Measurements from ENCODE around the gene CRB3.

CRB3 gene

DNA sequence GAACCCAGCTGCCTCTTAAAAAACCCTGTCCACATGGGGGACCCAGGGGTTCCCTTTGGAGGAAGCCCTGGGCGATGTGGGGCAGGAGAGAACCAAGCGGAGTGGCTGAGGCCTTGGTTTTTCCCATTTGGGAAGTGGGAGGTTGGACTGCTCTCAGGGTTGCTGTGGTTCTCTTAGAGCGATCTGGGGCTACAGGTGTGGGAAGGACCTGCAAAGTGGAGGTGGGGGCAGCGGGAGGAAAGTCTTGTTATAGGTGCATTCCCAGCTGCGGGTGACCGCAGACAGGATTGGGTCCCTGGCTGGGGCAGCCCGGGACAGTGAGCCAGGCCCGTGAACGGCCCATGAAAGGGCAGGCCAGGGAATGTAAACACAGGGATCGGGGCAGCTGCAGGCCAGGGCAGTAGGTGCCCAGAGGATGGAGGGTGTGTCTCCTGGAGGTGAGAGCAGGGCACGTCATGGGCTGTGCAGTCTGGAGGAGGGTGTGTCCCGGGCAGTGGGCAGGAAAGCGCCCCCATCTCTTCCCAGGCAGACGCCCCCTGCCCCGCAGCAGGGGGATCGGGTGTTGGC is 5.3 kb upstream of the CRB3 start:
- Histone ChIP-seq H3K36me3 (peaks cover 25 to 40% (median 32%) of the 10 kb centered on the region in 11 experiments), H3K4me2 (peak overlapping the region; percentile 88 to 99 (median 96)), H4K20me1 (peaks cover 0 to 4% (median 0%) of the 10 kb centered on the region in 11 experiments; a peak in 1 of 22 replicates), H3K4me1 (peaks cover 15 to 27% (median 26%) of the 10 kb centered on the region in 10 experiments), H3K27me3 (no peaks in the 10 kb centered on the region; a peak in 1 of 22 replicates), H3K9me3 (replicated peaks in 1 of 11) (peaks cover 15 to 27% (median 25%) of the 10 kb centered on the region in 11 experiments), H3K9ac (peak overlapping the region; percentile 73 to 86 (median 82)), H3K27ac (peak overlapping the region in 10 of 11 experiments; percentile 56 to 79 (median 66); a peak in 20 of 22 replicates), H3K4me3 (peak overlapping the region; percentile 73 to 92 (median 82))
- no peak for TF ChIP-seq Cebpa-rat (IDR thresholded peaks at IDR 0.05)

DNA sequence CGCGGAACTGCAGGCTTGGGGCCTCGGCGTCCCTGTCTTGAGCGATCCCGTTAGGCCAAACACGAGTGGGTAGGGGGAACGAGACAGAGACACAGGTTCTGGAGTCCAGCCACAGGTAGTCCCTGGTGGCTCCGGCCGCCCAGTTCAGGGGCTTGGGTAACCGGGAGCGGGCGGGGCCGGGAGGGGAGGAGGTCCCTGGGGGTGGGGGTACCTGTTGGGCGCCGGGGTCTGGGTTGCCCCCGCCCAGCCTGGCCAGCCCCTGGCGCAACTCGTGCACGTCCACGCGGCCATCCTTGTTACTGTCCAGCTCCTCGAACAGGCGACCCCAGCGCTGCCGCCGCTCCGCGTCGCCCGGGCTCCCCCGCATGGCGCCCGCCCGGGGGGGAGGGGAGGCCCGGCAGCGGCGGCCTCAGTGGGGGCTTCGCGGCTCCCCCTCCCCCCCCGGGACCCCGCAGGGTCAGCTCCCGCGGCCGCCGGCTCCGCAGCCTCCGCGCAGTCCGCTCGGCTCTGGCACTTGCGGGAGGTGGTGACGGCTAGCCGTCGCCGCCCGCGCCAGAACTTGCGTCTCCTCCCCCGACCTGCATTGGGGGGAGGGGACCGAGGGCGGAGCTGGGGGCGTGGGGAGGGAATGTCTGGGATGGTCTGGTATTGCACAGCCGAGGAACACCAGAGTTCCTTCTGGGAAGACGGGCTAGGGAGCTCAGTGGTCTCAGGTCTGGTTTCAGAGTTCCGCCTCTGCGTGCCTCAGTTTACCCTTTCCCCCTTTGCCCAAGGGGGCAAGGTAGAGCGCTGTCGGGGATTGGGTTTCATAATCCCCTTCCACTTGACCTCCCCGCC is 4.6 kb upstream of the CRB3 start, which contains the start of gene SLC25A23:
SLC25A23 (minus strand) TSS at position 531 of the 837 bp plus-strand sequence; CDS start at position 367, 164 bp downstream.
- Histone ChIP-seq H3K27me3 (no peaks in the 10 kb centered on the region; a peak in 1 of 22 replicates), H3K27ac (peak within 1 kb of the TSS; percentile 48 to 79 (median 66); a peak in 21 of 22 replicates), H3K4me3 (peak within 1 kb of the TSS; percentile 73 to 92 (median 82))

GRCh38 chr19:6460099-6460884 is 3.8 kb upstream of the CRB3 start:
- Histone ChIP-seq H3K4me1 (peaks cover 15 to 27% (median 26%) of the 10 kb centered on the region in 10 experiments), H3K27me3 (no peaks in the 10 kb centered on the region; a peak in 1 of 22 replicates), H3K27ac (peak overlapping the region in 9 of 11 experiments; percentile 56 to 79 (median 70); a peak in 18 of 22 replicates), H3K36me3 (peaks cover 10 to 25% (median 16%) of the 10 kb centered on the region in 11 experiments), H3K9me3 (replicated peaks in 1 of 11) (peaks cover under 1 to 12% (median 10%) of the 10 kb centered on the region in 11 experiments; a peak in 16 of 22 replicates), H3K9ac (peak overlapping the region; percentile 73 to 86 (median 82)), H3K4me2 (peak overlapping the region; percentile 88 to 99 (median 96)), H4K20me1 (peaks cover 0 to 4% (median 0%) of the 10 kb centered on the region in 11 experiments; a peak in 1 of 22 replicates), H3K4me3 (peak overlapping the region; percentile 73 to 92 (median 82))
- TF ChIP-seq Cebpa-rat (IDR thresholded peaks at IDR 0.05), result no peak

More for the DNA sequence above, 4.6 kb upstream of the CRB3 start, which contains the start of gene SLC25A23:
- Histone ChIP-seq H3K4me2 (peak within 1 kb of the TSS; percentile 88 to 99 (median 96)), H3K9ac (peak within 1 kb of the TSS; percentile 73 to 86 (median 82)), H3K4me1 (peaks cover 15 to 27% (median 26%) of the 10 kb centered on the region in 10 experiments), H3K9me3 (replicated peaks in 1 of 11) (peaks cover 8 to 20% (median 18%) of the 10 kb centered on the region in 11 experiments), H3K36me3 (peaks cover 18 to 33% (median 25%) of the 10 kb centered on the region in 11 experiments), H4K20me1 (peaks cover 0 to 4% (median 0%) of the 10 kb centered on the region in 11 experiments; a peak in 1 of 22 replicates)
- no peak for TF ChIP-seq Cebpa-rat (IDR thresholded peaks at IDR 0.05)

DNA sequence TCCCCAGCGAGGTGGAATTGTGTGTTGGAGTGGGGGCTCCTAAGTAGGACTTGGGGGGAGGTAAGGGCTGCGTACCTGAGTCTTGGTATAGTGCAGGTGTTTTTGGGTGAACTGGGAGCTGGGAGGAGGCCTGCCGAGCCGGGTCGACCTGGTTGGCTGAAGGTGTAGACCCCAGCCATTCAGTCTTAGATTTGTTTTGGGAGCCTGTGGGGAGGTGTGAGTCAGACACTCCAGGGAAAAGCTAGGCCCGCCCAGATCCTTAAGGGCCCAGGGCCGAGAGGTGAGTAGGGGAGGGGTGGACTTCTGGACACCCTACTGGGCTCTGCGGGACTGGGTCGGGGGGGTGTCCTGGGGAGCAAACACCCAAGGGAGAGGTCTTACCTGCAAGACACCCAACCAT is 935 bp downstream of the CRB3 start:
- peaks cover 0 to 26% (median 4%) of the 10 kb centered on the region in 11 experiments; a peak in 7 of 22 replicates for H3K36me3 ChIP-seq
- no peaks in the 10 kb centered on the region for H3K27me3 ChIP-seq
- no peak overlapping the region for H3K27ac ChIP-seq
- no peak overlapping the region for H3K4me2 ChIP-seq
- no peak overlapping the region for H3K9ac ChIP-seq
- no peak overlapping the region for H3K4me3 ChIP-seq
- H4K20me1 ChIP-seq, result 0 out of 22 replicates have a peak, but pooled peaks cover 0 to 12% (median 0%) of the 10 kb centered on the region in 11 experiments
- no peak for TF ChIP-seq Cebpa-rat (IDR thresholded peaks at IDR 0.05)
- H3K4me1 ChIP-seq, result peaks cover 0 to 13% (median 4%) of the 10 kb centered on the region in 10 experiments; a peak in 9 of 20 replicates
- H3K9me3 ChIP-seq (replicated peaks in 1 of 11), result no peaks in the 10 kb centered on the region

DNA sequence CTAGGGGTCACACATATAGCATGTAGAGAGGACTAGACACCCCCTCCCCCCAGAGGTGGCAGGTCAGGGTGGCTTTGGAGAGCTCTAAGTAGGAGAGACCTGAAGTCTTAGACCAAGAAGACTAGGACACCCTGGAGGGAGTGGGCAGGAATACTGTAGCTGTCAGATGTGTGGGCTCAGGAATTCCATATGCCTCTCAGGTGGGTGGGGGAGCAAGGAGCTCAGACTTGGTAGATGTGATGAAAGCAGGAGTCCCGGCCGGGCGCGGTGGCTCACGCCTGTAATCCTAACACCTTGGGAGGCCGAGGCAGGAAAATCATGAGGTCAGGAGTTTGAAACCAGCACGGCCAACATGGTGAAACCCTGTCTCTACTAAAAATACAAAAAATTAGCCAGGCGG is 1.6 kb downstream of the CRB3 start:
- H3K27me3 ChIP-seq, result no peaks in the 10 kb centered on the region
- H3K36me3 ChIP-seq, result peaks cover 0 to 32% (median 4%) of the 10 kb centered on the region in 11 experiments; a peak in 8 of 22 replicates
- H3K9me3 ChIP-seq (replicated peaks in 1 of 11), result no peaks in the 10 kb centered on the region
- no peak overlapping the region for H3K4me3 ChIP-seq
- no peak for TF ChIP-seq Cebpa-rat (IDR thresholded peaks at IDR 0.05)
- H3K4me1 ChIP-seq, result peaks cover 0 to 11% (median 2%) of the 10 kb centered on the region in 10 experiments; a peak in 9 of 20 replicates
- no peak overlapping the region for H3K9ac ChIP-seq
- no peak overlapping the region for H3K27ac ChIP-seq
- 0 out of 22 replicates have a peak, but pooled peaks cover 0 to 12% (median 0%) of the 10 kb centered on the region in 11 experiments for H4K20me1 ChIP-seq
- no peak overlapping the region for H3K4me2 ChIP-seq

GRCh38 chr19:6466526-6467248 is 2.6 kb downstream of the CRB3 start:
- no peak overlapping the region for H3K9ac ChIP-seq
- H3K27ac ChIP-seq, result no peak overlapping the region
- peaks cover 0 to 40% (median 4%) of the 10 kb centered on the region in 11 experiments; a peak in 10 of 22 replicates for H3K36me3 ChIP-seq
- H3K4me2 ChIP-seq, result no peak overlapping the region
- H3K4me3 ChIP-seq, result no peak overlapping the region
- H4K20me1 ChIP-seq, result 0 out of 22 replicates have a peak, but pooled peaks cover 0 to 12% (median 0%) of the 10 kb centered on the region in 11 experiments
- no peak for TF ChIP-seq Cebpa-rat (IDR thresholded peaks at IDR 0.05)
- no peaks in the 10 kb centered on the region for H3K27me3 ChIP-seq
- peaks cover 0 to 8% (median 0%) of the 10 kb centered on the region in 10 experiments; a peak in 1 of 20 replicates for H3K4me1 ChIP-seq
- no peaks in the 10 kb centered on the region for H3K9me3 ChIP-seq (replicated peaks in 1 of 11)

DNA sequence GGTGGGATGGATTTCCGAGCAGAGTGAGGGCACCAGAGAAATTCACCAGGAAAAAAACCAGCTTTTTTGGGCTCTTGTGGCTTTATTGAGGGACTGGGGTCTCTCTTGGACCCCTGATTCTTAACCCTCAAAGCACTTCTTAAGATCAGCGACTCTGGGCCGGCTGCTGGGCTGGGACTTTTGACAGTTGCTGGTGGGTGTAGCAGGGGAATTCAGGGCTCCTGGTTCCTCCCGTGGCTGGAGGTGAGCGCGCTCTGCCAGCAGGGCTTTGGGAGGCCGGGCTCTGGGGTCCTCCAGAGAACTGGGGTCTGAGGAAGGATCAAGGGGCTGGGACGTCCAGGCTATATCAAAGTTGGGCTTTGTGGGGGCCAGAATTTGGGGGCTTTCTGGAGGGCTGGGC is 3.3 kb downstream of the CRB3 start:
- Histone ChIP-seq H3K4me2 (no peak overlapping the region), H4K20me1 (0 out of 22 replicates have a peak, but pooled peaks cover 0 to 12% (median 0%) of the 10 kb centered on the region in 11 experiments), H3K4me3 (no peak overlapping the region), H3K4me1 (peaks cover 0 to 8% (median 0%) of the 10 kb centered on the region in 10 experiments; a peak in 1 of 20 replicates), H3K9ac (no peak overlapping the region), H3K27me3 (no peaks in the 10 kb centered on the region), H3K9me3 (replicated peaks in 1 of 11) (no peaks in the 10 kb centered on the region), H3K36me3 (peaks cover 0 to 42% (median 4%) of the 10 kb centered on the region in 11 experiments; a peak in 10 of 22 replicates), H3K27ac (no peak overlapping the region)
- no peak for TF ChIP-seq Cebpa-rat (IDR thresholded peaks at IDR 0.05)

Data from BLaER1 treated with 17β-estradiol and CSF1 and Interleukin-3, amounts not matched to agents 10 nM and 100 nM (cell line).